CD4-positive, alpha-beta T cell (primary cell): Measurements from ENCODE around the gene CSTF3. TPM values are rescaled to one million over a fixed set of nuclear protein-coding genes. Genes with fewer than 3 reads are reported as not detected.
A peak's percentile ranks its signal among the peaks of the same experiment; 100 is the strongest.

ENCODE experiments used
- ATAC-seq: fragments of 200-7000 bp; cut with Tn5 transposase; one replicate; pipeline ENCODE4 v1.10.0; 2022; ENCODE audit warnings: mild to moderate bottlenecking; ENCODE audit not compliant: poor library complexity
- CTCF ChIA-PET: fragments of 350-600 bp; sonication (Branson Sonifier 250); formaldehyde crosslinking; loops from one replicate; lab custom pipeline; 2021; ENCODE audit warnings: antibody characterized with exemption, inconsistent platforms; lab: Charles Lee
- POLR2A ChIA-PET: fragments of 350-600 bp; sonication (Branson Sonifier 250); formaldehyde crosslinking; loops from one replicate; lab custom pipeline; 2021; ENCODE audit warnings: antibody characterized with exemption, inconsistent platforms; lab: Charles Lee
- DNase-seq, 14 experiments: peaks; one replicate each; pipeline ENCODE4 v3.0.0-alpha.2; 2013 to 2020; ENCODE audit warnings: mixed read lengths in 2 of 14
- H3K27ac ChIP-seq, 2 donors: one replicate each; pipeline versions ENCODE4 v1.5.1 to v1.7.0; 2013; ENCODE audit warnings: low read length in 2 of 2, low read depth in 1 of 2, mild to moderate bottlenecking in 1 of 2
- H3K27me3 ChIP-seq, 2 experiments: 1 replicate in 1 of 2; 2 replicates in 1 of 2; pipeline versions ENCODE4 v1.6.1 to v1.7.0; 2013; ENCODE audit warnings: low read length in 2 of 2, control low read depth in 1 of 2, mild to moderate bottlenecking in 1 of 2, moderate library complexity in 1 of 2; ENCODE audit not compliant: insufficient read depth in 2 of 2, control insufficient read depth in 1 of 2
- H3K36me3 ChIP-seq: one replicate; pipeline ENCODE4 v1.6.1; 2013; ENCODE audit warnings: low read length, control low read depth; ENCODE audit not compliant: insufficient read depth
- H3K4me1 ChIP-seq: one replicate; pipeline ENCODE4 v1.6.1; 2013; ENCODE audit warnings: low read length, control low read depth; ENCODE audit not compliant: insufficient read depth
- H3K4me3 ChIP-seq: one replicate; pipeline ENCODE4 v1.5.1; 2013; ENCODE audit warnings: mild to moderate bottlenecking, low read length, moderate library complexity
- H3K9me3 ChIP-seq, 2 experiments: 1 replicate in 1 of 2; 2 replicates in 1 of 2; pipeline versions ENCODE4 v1.6.1 to v1.7.0; 2013; ENCODE audit warnings: low read length in 2 of 2, mild to moderate bottlenecking in 2 of 2, control low read depth in 1 of 2, moderate library complexity in 1 of 2; ENCODE audit not compliant: control insufficient read depth in 1 of 2, insufficient read depth in 1 of 2
- H3K27ac Mint-ChIP-seq: one replicate; pipeline ENCODE4 v1.8.0; 2020; ENCODE audit warnings: mixed read lengths
- H3K27me3 Mint-ChIP-seq: one replicate; pipeline ENCODE4 v1.8.0; 2021; ENCODE audit warnings: mixed read lengths
- H3K36me3 Mint-ChIP-seq: one replicate; pipeline ENCODE4 v1.8.0; 2021; ENCODE audit warnings: low read depth, mixed read lengths
- H3K4me1 Mint-ChIP-seq: one replicate; pipeline ENCODE4 v1.8.0; 2021; ENCODE audit warnings: low read depth, mixed read lengths
- H3K4me3 Mint-ChIP-seq: one replicate; pipeline ENCODE4 v1.8.0; 2020; ENCODE audit warnings: mild to moderate bottlenecking, mixed read lengths
- H3K9me3 Mint-ChIP-seq: one replicate; pipeline ENCODE4 v1.8.0; 2020; ENCODE audit warnings: mixed read lengths
- intact Hi-C, 2 experiments: fragments of 100-400 bp; cut with DNase I in 1 of 2; cut with micrococcal nuclease in 1 of 2; formaldehyde crosslinking; loops; one replicate each; pipeline versions ENCODE4 v1.15.1 to v1.9.0; 2023 to 2025; cut with DNase I, micrococcal nuclease
- polyA plus RNA-seq, 2 donors: library from polyadenylated mRNA; unstranded; fragments of 120-200 nt; gene quantifications; one replicate each; pipeline ENCODE4 v1.2.1, GENCODE V29; 2013
- total RNA-seq, 174 experiments: library from RNA in 2 of 174; stranded (reverse) in 2 of 174; gene quantifications; one replicate each; pipeline ENCODE4 v1.2.3 and lab custom pipeline; 2021 to 2026
- TF ChIP-seq, protein P1 (sequence below): fragments of 200-600 bp; IDR thresholded peaks from one replicate; pipeline ENCODE4 v1.8.0; 2022; ENCODE audit warnings: antibody characterized with exemption, mild to moderate bottlenecking

CSTF3 gene
- total RNA-seq: 1 to 10 TPM; 6.4 to 9.9 TPM
- 30.6 TPM for polyA plus RNA-seq (2013, experiment 1 of 2)
- polyA plus RNA-seq (2013, experiment 2 of 2): 23.3 TPM
- total RNA-seq (lab: John Stamatoyannopoulos, UW): 12.8 to 53.9 (median 30.2) reads per million in 172 experiments

DNA sequence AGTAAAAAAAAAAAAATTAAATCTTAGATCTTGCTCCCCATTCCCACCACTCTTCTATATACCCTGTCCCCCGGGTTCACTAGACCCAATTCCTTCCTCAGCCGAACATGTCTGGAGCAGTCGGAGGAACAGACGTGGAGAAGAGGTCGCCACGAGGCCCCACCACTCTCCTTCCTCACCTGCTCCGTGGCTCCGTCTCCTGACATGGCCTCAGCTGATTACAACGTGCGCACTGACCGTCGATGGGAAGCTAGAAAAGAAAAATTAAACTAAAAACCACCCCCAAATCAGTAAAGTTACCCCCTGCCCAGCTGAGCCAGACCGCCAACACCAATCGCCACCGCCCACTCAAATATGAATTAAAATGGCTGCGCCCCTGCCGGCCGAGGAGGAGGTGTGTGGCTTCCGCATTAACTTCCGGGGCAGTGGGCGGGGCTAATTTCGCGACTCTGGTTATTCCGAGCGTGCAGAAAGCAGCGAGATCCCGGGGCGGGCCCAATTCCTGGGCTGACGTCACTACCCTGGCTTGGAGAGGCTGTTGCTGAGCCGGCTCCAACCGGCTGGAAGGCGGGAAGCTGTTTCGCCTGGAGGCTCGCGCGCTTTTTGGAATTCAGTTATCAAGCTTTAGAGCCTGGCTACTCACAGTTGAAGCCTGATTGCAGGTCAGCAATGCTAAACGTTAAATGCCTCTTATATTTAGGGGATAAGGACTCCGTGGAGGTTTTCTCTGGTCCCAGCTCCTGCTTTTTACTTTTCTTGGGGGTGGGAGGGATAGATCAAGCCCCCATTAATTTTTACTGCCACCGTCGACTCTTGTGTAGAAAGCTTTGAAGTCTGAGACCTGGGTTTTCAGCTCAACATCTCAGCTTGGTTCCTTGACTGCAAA lies at the start of gene CSTF3:
CSTF3 (minus strand) TSS at position 361 of the 886 bp plus-strand sequence; CDS start at position 206, 155 bp downstream.
- Mint-ChIP-seq H3K36me3 (peaks cover 34% of the 10 kb centered on the region), H3K27me3 (no peaks in the 10 kb centered on the region), H3K27ac (peak within 1 kb of the TSS; percentile 92), H3K9me3 (no peaks in the 10 kb centered on the region), H3K4me3 (peak within 1 kb of the TSS; percentile 99), H3K4me1 (peaks cover 61% of the 10 kb centered on the region)
- TF ChIP-seq, protein P1, sequence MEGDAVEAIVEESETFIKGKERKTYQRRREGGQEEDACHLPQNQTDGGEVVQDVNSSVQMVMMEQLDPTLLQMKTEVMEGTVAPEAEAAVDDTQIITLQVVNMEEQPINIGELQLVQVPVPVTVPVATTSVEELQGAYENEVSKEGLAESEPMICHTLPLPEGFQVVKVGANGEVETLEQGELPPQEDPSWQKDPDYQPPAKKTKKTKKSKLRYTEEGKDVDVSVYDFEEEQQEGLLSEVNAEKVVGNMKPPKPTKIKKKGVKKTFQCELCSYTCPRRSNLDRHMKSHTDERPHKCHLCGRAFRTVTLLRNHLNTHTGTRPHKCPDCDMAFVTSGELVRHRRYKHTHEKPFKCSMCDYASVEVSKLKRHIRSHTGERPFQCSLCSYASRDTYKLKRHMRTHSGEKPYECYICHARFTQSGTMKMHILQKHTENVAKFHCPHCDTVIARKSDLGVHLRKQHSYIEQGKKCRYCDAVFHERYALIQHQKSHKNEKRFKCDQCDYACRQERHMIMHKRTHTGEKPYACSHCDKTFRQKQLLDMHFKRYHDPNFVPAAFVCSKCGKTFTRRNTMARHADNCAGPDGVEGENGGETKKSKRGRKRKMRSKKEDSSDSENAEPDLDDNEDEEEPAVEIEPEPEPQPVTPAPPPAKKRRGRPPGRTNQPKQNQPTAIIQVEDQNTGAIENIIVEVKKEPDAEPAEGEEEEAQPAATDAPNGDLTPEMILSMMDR: peak; percentile 47
- intact Hi-C loops: loop anchor here (2.0 to 10.0 kb wide), 9 partner anchors 95 to 1196 kb away; partner anchors contain the start of genes ABTB2 (in 1 of the 2), C11orf91 (in 1 of the 2), EIF3M (in 1 of the 2) and HIPK3 (in 1 of the 2)
- peak; percentile 94 for ATAC-seq
- Histone ChIP-seq H3K27me3 (no peaks in the 10 kb centered on the region), H3K4me1 (peaks cover 19% of the 10 kb centered on the region), H3K27ac (peak within 1 kb of the TSS; percentile 66 to 71), H3K9me3 (no peaks in the 10 kb centered on the region), H3K36me3 (no peaks in the 10 kb centered on the region), H3K4me3 (peak within 1 kb of the TSS; percentile 99)
- DNase-seq: peak; percentile 87 to 98 (median 94)
- POLR2A ChIA-PET: interaction anchor here (0.8 to 2.1 kb wide), 11 partner anchors 13 to 887 kb away, joined by 3 to 11 read pairs (median 4); partner anchors contain the start of genes FBXO3, HIPK3, QSER1 and TCP11L1
- CTCF ChIA-PET: no interaction called here

DNA sequence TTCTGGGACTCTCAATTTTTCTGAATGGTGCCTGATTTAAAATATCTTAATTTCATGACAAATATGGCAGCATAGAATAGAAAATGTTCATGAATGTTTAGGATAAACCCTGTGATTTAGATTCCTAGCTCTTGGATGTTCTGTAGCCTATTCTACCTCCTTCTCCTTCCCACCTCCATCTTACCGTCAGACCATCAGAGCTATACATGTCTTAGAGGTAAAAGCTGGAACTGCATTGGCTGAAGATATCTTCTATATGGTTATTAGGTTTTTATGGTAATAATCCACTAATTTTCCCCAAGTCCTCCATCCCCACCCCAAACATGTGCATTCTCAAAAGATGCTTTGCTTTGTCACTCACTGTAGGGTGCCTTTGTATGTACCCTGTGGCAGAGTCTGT lies 46.9 kb upstream of the CSTF3 start:
- Histone ChIP-seq H3K27me3 (no peaks in the 10 kb centered on the region), H3K4me3 (no peak overlapping the region), H3K9me3 (no peaks in the 10 kb centered on the region), H3K36me3 (no peaks in the 10 kb centered on the region), H3K27ac (no peak overlapping the region), H3K4me1 (no peaks in the 10 kb centered on the region)
- Mint-ChIP-seq H3K4me3 (no peak overlapping the region), H3K4me1 (no peaks in the 10 kb centered on the region), H3K36me3 (no peaks in the 10 kb centered on the region), H3K27me3 (no peaks in the 10 kb centered on the region), H3K27ac (no peak overlapping the region), H3K9me3 (no peaks in the 10 kb centered on the region)
- TF ChIP-seq, protein P1: no peak
- no peak for ATAC-seq
- DNase-seq: no peak
- ChIA-PET CTCF (interaction anchor here (1.7 kb wide), 1 partner anchor 19 kb away, joined by 3 read pairs; no protein-coding TSS in a partner anchor), POLR2A (no interaction called here)
- intact Hi-C loops: no loop called here

DNA sequence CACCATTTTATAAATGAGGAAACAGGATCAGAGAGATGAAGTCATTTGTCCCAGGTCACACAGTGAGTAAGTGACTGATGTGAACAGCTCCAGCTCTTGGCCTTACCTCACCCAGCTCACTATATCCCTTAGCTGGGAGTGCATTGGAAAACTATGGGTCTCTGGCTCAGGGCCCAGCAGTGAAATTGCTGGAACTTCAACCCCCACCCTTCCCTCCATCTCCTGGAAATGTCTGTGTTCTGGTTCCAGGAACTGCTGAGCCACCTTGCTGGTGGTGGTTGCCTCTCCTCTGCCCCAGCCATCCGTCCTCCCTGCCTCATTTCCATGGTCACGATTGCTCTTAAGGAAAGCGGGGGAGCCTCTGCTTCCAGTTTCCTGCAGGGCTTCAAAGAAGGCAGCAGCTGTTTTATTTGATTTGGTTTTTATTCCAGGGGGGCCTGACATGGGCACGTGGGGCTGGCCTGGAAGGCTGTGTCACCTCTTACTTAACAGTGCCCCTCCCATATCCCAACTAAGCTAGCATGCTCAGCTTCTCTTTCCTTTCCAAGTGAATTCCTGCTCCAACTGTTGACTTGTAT lies 46.2 kb upstream of the CSTF3 start:
- Histone ChIP-seq H3K27me3 (no peaks in the 10 kb centered on the region), H3K27ac (no peak overlapping the region), H3K4me1 (no peaks in the 10 kb centered on the region), H3K9me3 (no peaks in the 10 kb centered on the region), H3K36me3 (no peaks in the 10 kb centered on the region), H3K4me3 (no peak overlapping the region)
- CTCF ChIA-PET: no interaction called here
- DNase-seq: no peak
- ATAC-seq: no peak
- Mint-ChIP-seq H3K27me3 (no peaks in the 10 kb centered on the region), H3K27ac (no peak overlapping the region), H3K9me3 (no peaks in the 10 kb centered on the region), H3K36me3 (no peaks in the 10 kb centered on the region), H3K4me3 (no peak overlapping the region), H3K4me1 (no peaks in the 10 kb centered on the region)
- POLR2A ChIA-PET: no interaction called here
- TF ChIP-seq, protein P1: no peak
- intact Hi-C loops: no loop called here
